Aorta (tissue), 5 donors: ENCODE results near the gene TET2. TPM values are rescaled to one million over a fixed set of nuclear protein-coding genes. Genes with fewer than 3 reads are reported as not detected.
A peak's percentile ranks its signal among the peaks of the same experiment; 100 is the strongest.

Experiments used
- ATAC-seq: fragments of 200-7000 bp; cut with Tn5 transposase; one replicate; pipeline ENCODE4 v1.9.1; 2022; ENCODE audit warnings: moderate library complexity; ENCODE audit not compliant: low FRiP score
- DNase-seq, 2 donors: peaks; one replicate each; pipeline ENCODE4 v3.0.0-alpha.2; 2020
- H3K27ac ChIP-seq, 2 donors: one replicate each; pipeline ENCODE4 v1.5.1; 2013; ENCODE audit warnings: low read length in 2 of 2, mild to moderate bottlenecking in 2 of 2, moderate library complexity in 2 of 2, control low read depth in 1 of 2, inconsistent platforms in 1 of 2, low read depth in 1 of 2
- H3K27me3 ChIP-seq, 2 donors: one replicate each; pipeline ENCODE4 v1.6.1; 2013; ENCODE audit warnings: control low read depth in 1 of 2, low read length in 1 of 2, mild to moderate bottlenecking in 1 of 2, moderate library complexity in 1 of 2; ENCODE audit not compliant: insufficient read depth in 2 of 2, control insufficient read depth in 1 of 2
- H3K36me3 ChIP-seq, 2 donors: one replicate each; pipeline ENCODE4 v1.6.1; 2013; ENCODE audit warnings: control low read depth in 1 of 2, low read length in 1 of 2, mild to moderate bottlenecking in 1 of 2; ENCODE audit not compliant: insufficient read depth in 2 of 2, control insufficient read depth in 1 of 2
- H3K4me1 ChIP-seq, 2 donors: one replicate each; pipeline ENCODE4 v1.6.1; 2013; ENCODE audit warnings: low read length in 2 of 2, control low read depth in 1 of 2, mild to moderate bottlenecking in 1 of 2, moderate library complexity in 1 of 2; ENCODE audit not compliant: insufficient read depth in 2 of 2, control insufficient read depth in 1 of 2
- H3K4me3 ChIP-seq, 2 donors: one replicate each; pipeline ENCODE4 v1.5.1; 2013; ENCODE audit warnings: low read length in 2 of 2, control low read depth in 1 of 2, mild to moderate bottlenecking in 1 of 2
- H3K9me3 ChIP-seq: one replicate; pipeline ENCODE4 v1.6.1; 2013; ENCODE audit warnings: mild to moderate bottlenecking, low read length; ENCODE audit not compliant: control insufficient read depth
- WGBS, 2 donors: extraction: QIAGEN DNeasy Blood & Tissue Kit; methylation state at CpG; one replicate each; pipeline ENCODE4 v1.1.7; 2013; 5-methylcytosine and 5-hydroxymethylcytosine counted together
- intact Hi-C, 2 donors: fragments of 100-400 bp; cut with DNase I; formaldehyde crosslinking; loops; one replicate each; pipeline versions ENCODE4 v1.14.2 to v1.15.0; 2022
- polyA plus RNA-seq, 2 donors: library from polyadenylated mRNA; stranded (reverse); fragments of 200-250 nt; gene quantifications; one replicate each; pipeline ENCODE4 v1.2.3, GENCODE V29; 2013
- total RNA-seq, 2 donors: library from RNA; stranded (reverse); fragmentation: NEBNext Ultra II Directional; extraction: Animal tissue kit (Norgen Biotek cat#: 25700); gene quantifications; one replicate each; pipeline ENCODE4 v1.2.1, GENCODE V29; 2021
- donor health status: healthy with polysubstance abuse.
- donor health status: Bipolar disorder and iron deficiency.
- donor health status: DM: no; HTN: no; CAD: no.
- donor health status: DM: no; HTN: no; CAD: no.
- donor health status: DM: yes; HTN: yes; CAD: no.

Gene TET2
- total and polyA plus RNA-seq, 4 donors: 2.0 to 40.9 (median 21.8) TPM

- Histone ChIP-seq H3K4me3 (no peak overlapping the region), H3K27me3 (no peaks in the 10 kb centered on the region), H3K36me3 (no peaks in the 10 kb centered on the region), H3K4me1 (peaks cover 0 to under 1% of the 10 kb centered on the region in 2 donors), H3K27ac (no peak overlapping the region), H3K9me3 (no peaks in the 10 kb centered on the region)
- DNase-seq (no peak), ATAC-seq (no peak)
- 66 to 69% methylated on average over 1 of the region's 1 CpG for WGBS, 2 donors
- intact Hi-C loops: no loop called here
Measured at GRCh38 chr4:105227054-105227453, 80.4 kb downstream of the TET2 start.

GRCh38 chr4:105230287-105230686 is 83.6 kb downstream of the TET2 start:
- Histone ChIP-seq H3K27me3 (no peaks in the 10 kb centered on the region), H3K9me3 (no peaks in the 10 kb centered on the region), H3K4me1 (peaks cover 0 to 6% of the 10 kb centered on the region in 2 donors), H3K27ac (no peak overlapping the region), H3K4me3 (no peak overlapping the region), H3K36me3 (peaks cover 5 to 8% of the 10 kb centered on the region in 2 donors)
- ATAC-seq: no peak
- DNase-seq: no peak
- 100% methylated on average over 1 of the region's 1 CpG for WGBS, 2 donors
- intact Hi-C loops: no loop called here

- 71 to 77% methylated on average over 4 of the region's 4 CpGs for WGBS, 2 donors
Measured at GRCh38 chr4:105232374-105232773, 85.7 kb downstream of the TET2 start.

GRCh38 chr4:105234582-105234981 is 87.9 kb downstream of the TET2 start:
- Histone ChIP-seq H3K4me1 (peaks cover 0 to 6% of the 10 kb centered on the region in 2 donors), H3K4me3 (no peak overlapping the region), H3K27ac (no peak overlapping the region), H3K27me3 (no peaks in the 10 kb centered on the region), H3K9me3 (no peaks in the 10 kb centered on the region), H3K36me3 (peaks cover 5 to 12% of the 10 kb centered on the region in 2 donors)
- ATAC-seq (no peak), DNase-seq (no peak)
- WGBS, 2 donors: 91 to 96% methylated on average over 4 of the region's 4 CpGs
- intact Hi-C loops: no loop called here

More at GRCh38 chr4:105232374-105232773, 85.7 kb downstream of the TET2 start:
- Histone ChIP-seq H3K27me3 (no peaks in the 10 kb centered on the region), H3K36me3 (peaks cover 5 to 12% of the 10 kb centered on the region in 2 donors), H3K27ac (no peak overlapping the region), H3K4me1 (peaks cover 0 to 6% of the 10 kb centered on the region in 2 donors), H3K9me3 (no peaks in the 10 kb centered on the region), H3K4me3 (no peak overlapping the region)
- ATAC-seq: no peak
- intact Hi-C loops: no loop called here
- no peak for DNase-seq

GRCh38 chr4:105236202-105236915 is 89.7 kb downstream of the TET2 start:
- H3K36me3 ChIP-seq: peaks cover 5 to 12% of the 10 kb centered on the region in 2 donors
- no peak overlapping the region for H3K4me3 ChIP-seq
- no peak overlapping the region for H3K27ac ChIP-seq
- ATAC-seq: no peak
- H3K27me3 ChIP-seq: no peaks in the 10 kb centered on the region
- H3K9me3 ChIP-seq: no peaks in the 10 kb centered on the region
- peaks cover 0 to 6% of the 10 kb centered on the region in 2 donors for H3K4me1 ChIP-seq
- WGBS, 2 donors: 97 to 98% methylated on average over 4 of the region's 4 CpGs
- intact Hi-C loops: no loop called here
- DNase-seq: no peak

GRCh38 chr4:105236916-105237311 is 90.2 kb downstream of the TET2 start:
- DNase-seq: no peak
- H3K4me1 ChIP-seq: peaks cover 0 to 6% of the 10 kb centered on the region in 2 donors
- H3K36me3 ChIP-seq: peaks cover 5 to 12% of the 10 kb centered on the region in 2 donors
- intact Hi-C loops: no loop called here
- no peak overlapping the region for H3K4me3 ChIP-seq
- H3K9me3 ChIP-seq: no peaks in the 10 kb centered on the region
- no peaks in the 10 kb centered on the region for H3K27me3 ChIP-seq
- 95% methylated on average over 2 of the region's 2 CpGs for WGBS, 2 donors
- no peak for ATAC-seq
- no peak overlapping the region for H3K27ac ChIP-seq

- WGBS, 2 donors: 92 to 95% methylated on average over 5 of the region's 5 CpGs
- H3K9me3 ChIP-seq: no peaks in the 10 kb centered on the region
- no peaks in the 10 kb centered on the region for H3K27me3 ChIP-seq
- no peak for ATAC-seq
- H3K4me1 ChIP-seq: peaks cover 0 to 2% of the 10 kb centered on the region in 2 donors
- intact Hi-C loops: loop anchor here (10.0 kb wide), 1 partner anchor 95 kb away; the partner anchor contains the start of gene TET2 (in 2 of the 2)
- no peak for DNase-seq
- peaks cover 0 to 9% of the 10 kb centered on the region in 2 donors for H3K36me3 ChIP-seq
- no peak overlapping the region for H3K27ac ChIP-seq
- no peak overlapping the region for H3K4me3 ChIP-seq
Measured at GRCh38 chr4:105240037-105240436, 93.4 kb downstream of the TET2 start.

GRCh38 chr4:105241451-105241850 is 94.8 kb downstream of the TET2 start:
- DNase-seq (peak; percentile 67 to 78), ATAC-seq (peak; percentile 41)
- Histone ChIP-seq H3K4me3 (no peak overlapping the region), H3K36me3 (peaks cover 0 to 2% of the 10 kb centered on the region in 2 donors), H3K27ac (no peak overlapping the region), H3K9me3 (no peaks in the 10 kb centered on the region), H3K27me3 (no peaks in the 10 kb centered on the region), H3K4me1 (peaks cover 0 to 2% of the 10 kb centered on the region in 2 donors)
- intact Hi-C loops: loop anchor here (10.0 kb wide), 1 partner anchor 97 kb away; the partner anchor contains the start of gene TET2 (in 2 of the 2)
- 10 to 11% methylated on average over 4 of the region's 4 CpGs for WGBS, 2 donors

- H3K27ac ChIP-seq: no peak overlapping the region
- DNase-seq (no peak), ATAC-seq (no peak)
- no peaks in the 10 kb centered on the region for H3K27me3 ChIP-seq
- no peak overlapping the region for H3K4me3 ChIP-seq
- 91 to 93% methylated on average over 13 of the region's 13 CpGs for WGBS, 2 donors
- no peaks in the 10 kb centered on the region for H3K9me3 ChIP-seq
- intact Hi-C loops: loop anchor here (10.0 kb wide), 1 partner anchor 99 kb away; the partner anchor contains the start of gene TET2 (in 2 of the 2)
- peaks cover 0 to 2% of the 10 kb centered on the region in 2 donors for H3K4me1 ChIP-seq
- peaks cover 0 to 2% of the 10 kb centered on the region in 2 donors for H3K36me3 ChIP-seq
Measured at GRCh38 chr4:105243446-105243845, 96.8 kb downstream of the TET2 start.
